ENCODE results near the gene ZNF280B.

The ZNF280B gene

DNA sequence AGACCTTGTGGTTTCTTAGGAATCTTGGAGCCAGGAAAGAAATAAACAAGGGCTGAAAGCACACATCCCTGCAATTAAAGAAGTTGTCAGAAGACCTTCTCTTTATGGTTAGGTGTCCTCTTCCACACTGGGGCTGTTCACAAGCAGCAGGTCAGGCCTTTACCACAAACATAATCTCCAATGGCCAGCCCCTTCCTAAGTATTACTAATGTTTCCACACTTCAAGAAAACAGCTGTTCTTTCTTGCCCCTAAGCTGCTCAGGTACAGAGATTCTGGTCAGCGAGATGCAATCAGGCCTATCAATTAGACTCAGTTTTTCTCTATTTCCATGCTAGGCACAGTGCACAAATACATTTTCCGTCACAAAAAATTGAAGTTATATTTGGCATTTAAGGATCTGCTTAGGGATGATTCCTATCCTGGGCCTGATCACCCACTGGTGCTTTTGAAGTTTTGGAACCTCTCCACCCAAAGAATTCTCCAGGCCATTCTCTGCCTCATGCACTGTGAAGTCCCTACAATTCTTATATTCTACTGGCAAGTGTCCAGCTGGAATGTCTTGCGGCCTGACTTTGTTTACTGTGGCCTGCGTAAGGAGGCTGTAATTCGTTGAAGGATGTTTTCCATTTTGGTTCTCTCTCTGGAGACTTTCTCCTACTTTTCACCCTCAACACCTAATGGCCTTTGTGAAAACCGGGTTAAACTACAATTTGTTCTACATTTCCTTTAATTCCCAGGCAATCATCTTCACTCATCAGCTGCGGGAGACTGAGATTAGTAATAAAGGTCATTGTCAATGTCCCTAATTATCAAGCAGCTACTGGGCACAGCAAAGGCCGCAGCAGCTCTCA is 45.4 kb upstream of the ZNF280B start:
- no peaks in the 10 kb centered on the region for H3K27me3 ChIP-seq (replicated peaks in 2 of 5; ENCODE audit: control insufficient read depth in 4 of 5, insufficient read depth in 5 of 5, low read length in 4 of 5)
- no peak overlapping the region for H3K27ac ChIP-seq (ENCODE audit: insufficient read depth in 1 of 2, low read depth in 1 of 2, low read length in 2 of 2, poor library complexity in 1 of 2, severe bottlenecking in 2 of 2)
- DNase-seq = peak in 1 of 3 donors; percentile 10
- H3K36me3 ChIP-seq (ENCODE audit: control insufficient read depth in 4 of 4, insufficient read depth in 4 of 4, low read length in 3 of 4) = no peaks in the 10 kb centered on the region
- WGBS (ENCODE audit: insufficient coverage) = 78% methylated on average over 5 of the region's 8 CpGs
- POLR2A ChIA-PET = no interaction called here
- H3K4me3 ChIP-seq (ENCODE audit: control insufficient read depth in 1 of 7, extremely low read depth in 1 of 7, insufficient read depth in 4 of 7, low read depth in 2 of 7, low read length in 6 of 7) = no peak overlapping the region
- CTCF ChIA-PET = interaction anchor here (0.9 to 1.8 kb wide), 5 partner anchors 15 to 347 kb away, joined by 3 to 5 read pairs (median 4); no protein-coding TSS in a partner anchor
- H3K9me3 ChIP-seq (ENCODE audit: control extremely low read depth in 1 of 5, control insufficient read depth in 4 of 5, insufficient read depth in 2 of 5, low read depth in 1 of 5, low read length in 4 of 5) = no peaks in the 10 kb centered on the region
- H3K4me1 ChIP-seq (ENCODE audit: control extremely low read depth in 1 of 4, control insufficient read depth in 4 of 4, insufficient read depth in 4 of 4, low read length in 3 of 4) = peaks cover 0 to 2% (median 0%) of the 10 kb centered on the region in 4 experiments

DNA sequence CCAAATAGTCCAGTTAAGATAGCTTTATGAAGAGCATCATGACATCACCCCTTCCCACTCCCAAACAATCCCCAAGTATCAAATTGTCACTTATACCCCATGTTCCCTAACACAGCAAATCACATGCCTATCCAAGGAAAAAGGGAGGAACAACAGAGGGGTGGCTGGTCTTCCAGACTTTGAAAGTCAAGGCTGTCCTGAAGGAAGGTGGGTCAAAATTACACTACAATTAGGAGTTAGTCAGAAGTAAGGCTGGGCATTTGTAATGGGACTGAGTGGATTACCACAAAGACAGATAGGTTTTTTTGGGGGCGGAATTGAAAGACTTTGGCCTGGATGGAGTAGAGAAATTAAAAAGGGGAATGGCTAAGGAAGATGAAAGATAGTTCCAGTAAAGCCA is 44.6 kb upstream of the ZNF280B start:
- Histone ChIP-seq H3K27me3 (replicated peaks in 2 of 5; ENCODE audit: control insufficient read depth in 4 of 5, insufficient read depth in 5 of 5, low read length in 4 of 5) (no peaks in the 10 kb centered on the region), H3K4me3 (ENCODE audit: control insufficient read depth in 1 of 7, extremely low read depth in 1 of 7, insufficient read depth in 4 of 7, low read depth in 2 of 7, low read length in 6 of 7) (no peak overlapping the region), H3K9me3 (ENCODE audit: control extremely low read depth in 1 of 5, control insufficient read depth in 4 of 5, insufficient read depth in 2 of 5, low read depth in 1 of 5, low read length in 4 of 5) (no peaks in the 10 kb centered on the region), H3K36me3 (ENCODE audit: control insufficient read depth in 4 of 4, insufficient read depth in 4 of 4, low read length in 3 of 4) (no peaks in the 10 kb centered on the region), H3K27ac (ENCODE audit: insufficient read depth in 1 of 2, low read depth in 1 of 2, low read length in 2 of 2, poor library complexity in 1 of 2, severe bottlenecking in 2 of 2) (no peak overlapping the region), H3K4me1 (ENCODE audit: control extremely low read depth in 1 of 4, control insufficient read depth in 4 of 4, insufficient read depth in 4 of 4, low read length in 3 of 4) (peaks cover 0 to 3% (median under 1%) of the 10 kb centered on the region in 4 experiments)
- ChIA-PET CTCF (interaction anchor here (0.7 to 2.3 kb wide), 3 partner anchors 25 to 121 kb away, joined by 3 to 12 read pairs (median 5); no protein-coding TSS in a partner anchor), POLR2A (no interaction called here)
- no peak for DNase-seq
- WGBS (ENCODE audit: insufficient coverage) = 100% methylated on average over 1 of the region's 1 CpG

DNA sequence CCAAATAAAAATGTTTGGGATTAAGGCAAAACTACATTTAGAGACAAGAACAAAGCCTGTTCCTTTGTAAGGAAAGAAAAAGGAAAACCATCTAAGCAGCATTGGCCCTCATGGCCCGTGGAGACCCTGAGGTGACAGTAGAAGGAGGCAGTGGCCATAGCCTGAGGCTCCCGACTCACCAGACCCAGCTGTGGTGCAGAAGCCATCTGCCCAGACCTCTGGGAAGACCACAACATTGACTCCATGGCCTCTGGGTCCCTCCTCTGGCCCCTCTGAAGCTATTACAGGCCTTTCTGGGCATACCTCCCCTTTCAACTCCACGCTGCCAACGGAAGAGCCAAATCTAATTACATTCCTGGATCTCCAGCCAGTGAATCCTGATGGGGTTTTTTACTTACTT is 44.1 kb upstream of the ZNF280B start:
- POLR2A ChIA-PET = no interaction called here
- peaks cover 0 to 8% (median 6%) of the 10 kb centered on the region in 4 experiments for H3K4me1 ChIP-seq (ENCODE audit: control extremely low read depth in 1 of 4, control insufficient read depth in 4 of 4, insufficient read depth in 4 of 4, low read length in 3 of 4)
- CTCF ChIA-PET = interaction anchor here (0.7 to 2.3 kb wide), 3 partner anchors 25 to 120 kb away, joined by 3 to 12 read pairs (median 5); no protein-coding TSS in a partner anchor
- H3K4me3 ChIP-seq (ENCODE audit: control insufficient read depth in 1 of 7, extremely low read depth in 1 of 7, insufficient read depth in 4 of 7, low read depth in 2 of 7, low read length in 6 of 7) = no peak overlapping the region
- no peak overlapping the region for H3K27ac ChIP-seq (ENCODE audit: insufficient read depth in 1 of 2, low read depth in 1 of 2, low read length in 2 of 2, poor library complexity in 1 of 2, severe bottlenecking in 2 of 2)
- H3K9me3 ChIP-seq (ENCODE audit: control extremely low read depth in 1 of 5, control insufficient read depth in 4 of 5, insufficient read depth in 2 of 5, low read depth in 1 of 5, low read length in 4 of 5) = no peaks in the 10 kb centered on the region
- 86% methylated on average over 4 of the region's 4 CpGs for WGBS (ENCODE audit: insufficient coverage)
- no peaks in the 10 kb centered on the region for H3K36me3 ChIP-seq (ENCODE audit: control insufficient read depth in 4 of 4, insufficient read depth in 4 of 4, low read length in 3 of 4)
- no peaks in the 10 kb centered on the region for H3K27me3 ChIP-seq (replicated peaks in 2 of 5; ENCODE audit: control insufficient read depth in 4 of 5, insufficient read depth in 5 of 5, low read length in 4 of 5)
- peak; percentile 40 to 64 (median 58) for DNase-seq

DNA sequence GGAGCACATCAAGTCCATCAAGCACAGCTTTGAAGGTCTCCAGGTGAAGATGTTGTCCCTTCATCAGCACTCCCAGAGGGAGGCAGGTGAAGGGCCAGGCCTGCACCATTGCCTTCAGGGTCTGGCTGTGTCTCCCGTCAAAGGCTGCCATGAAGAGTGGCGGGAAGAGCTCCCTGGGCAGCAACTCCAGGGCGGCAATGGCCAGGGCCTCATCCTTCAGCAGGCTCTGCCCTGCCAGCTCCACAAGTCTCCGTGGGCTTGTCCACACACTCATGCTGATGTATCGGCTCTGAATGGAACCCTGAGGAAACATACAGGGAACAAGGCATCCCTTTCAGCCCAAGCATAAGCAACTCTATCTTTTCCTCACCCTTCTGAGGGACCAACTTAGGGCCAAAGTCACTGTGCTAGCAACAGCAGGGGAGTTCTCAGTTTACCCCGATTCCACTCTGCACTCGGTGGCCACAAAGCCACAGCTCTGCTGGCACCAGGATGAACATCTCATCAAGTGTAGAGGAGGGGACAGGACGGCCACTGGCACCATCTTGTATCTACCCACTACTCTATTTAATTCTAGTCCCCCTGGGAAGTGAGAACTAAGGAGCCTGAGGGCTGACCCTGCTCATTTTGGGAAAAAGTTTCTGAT is 42.4 kb upstream of the ZNF280B start:
- Histone ChIP-seq H3K4me1 (ENCODE audit: control extremely low read depth in 1 of 4, control insufficient read depth in 4 of 4, insufficient read depth in 4 of 4, low read length in 3 of 4) (peaks cover 0 to 22% (median 21%) of the 10 kb centered on the region in 4 experiments), H3K27me3 (replicated peaks in 2 of 5; ENCODE audit: control insufficient read depth in 4 of 5, insufficient read depth in 5 of 5, low read length in 4 of 5) (no peaks in the 10 kb centered on the region), H3K36me3 (ENCODE audit: control insufficient read depth in 4 of 4, insufficient read depth in 4 of 4, low read length in 3 of 4) (no peaks in the 10 kb centered on the region), H3K9me3 (ENCODE audit: control extremely low read depth in 1 of 5, control insufficient read depth in 4 of 5, insufficient read depth in 2 of 5, low read depth in 1 of 5, low read length in 4 of 5) (no peaks in the 10 kb centered on the region), H3K27ac (ENCODE audit: insufficient read depth in 1 of 2, low read depth in 1 of 2, low read length in 2 of 2, poor library complexity in 1 of 2, severe bottlenecking in 2 of 2) (no peak overlapping the region), H3K4me3 (ENCODE audit: control insufficient read depth in 1 of 7, extremely low read depth in 1 of 7, insufficient read depth in 4 of 7, low read depth in 2 of 7, low read length in 6 of 7) (no peak overlapping the region)
- 95% methylated on average over 6 of the region's 8 CpGs for WGBS (ENCODE audit: insufficient coverage)
- no peak for DNase-seq
- CTCF ChIA-PET = interaction anchor here (0.7 to 2.3 kb wide), 6 partner anchors 47 to 129 kb away, joined by 3 to 12 read pairs (median 3); no protein-coding TSS in a partner anchor
- POLR2A ChIA-PET = interaction anchor here (0.6 kb wide), 1 partner anchor 76 kb away, joined by 3 read pairs; no protein-coding TSS in a partner anchor

DNA sequence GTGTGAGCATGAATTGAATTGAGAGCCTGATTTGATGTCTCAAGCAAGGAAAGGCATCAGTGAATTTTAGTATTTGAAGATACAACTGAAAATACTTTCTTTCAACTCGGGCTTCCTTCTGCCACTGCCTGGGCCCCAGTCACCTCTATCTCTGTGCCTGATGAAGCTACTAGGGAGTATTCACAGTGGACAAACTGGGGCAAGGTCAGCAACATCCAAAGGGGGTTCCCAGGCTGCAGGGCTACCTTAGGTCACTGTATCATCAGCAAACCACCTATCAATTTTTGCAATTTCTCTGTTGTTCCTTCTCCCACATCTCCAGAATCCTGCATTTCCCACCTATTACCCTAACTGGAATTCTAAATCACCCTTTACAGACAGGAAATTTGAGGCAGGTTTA is 40.4 kb upstream of the ZNF280B start:
- ChIA-PET POLR2A (no interaction called here), CTCF (interaction anchor here (0.6 to 1.5 kb wide), 3 partner anchors 10 to 116 kb away, joined by 3 to 4 read pairs (median 4); no protein-coding TSS in a partner anchor)
- Histone ChIP-seq H3K4me1 (ENCODE audit: control extremely low read depth in 1 of 4, control insufficient read depth in 4 of 4, insufficient read depth in 4 of 4, low read length in 3 of 4) (peaks cover 0 to 24% (median 22%) of the 10 kb centered on the region in 4 experiments), H3K27me3 (replicated peaks in 2 of 5; ENCODE audit: control insufficient read depth in 4 of 5, insufficient read depth in 5 of 5, low read length in 4 of 5) (no peaks in the 10 kb centered on the region), H3K9me3 (ENCODE audit: control extremely low read depth in 1 of 5, control insufficient read depth in 4 of 5, insufficient read depth in 2 of 5, low read depth in 1 of 5, low read length in 4 of 5) (no peaks in the 10 kb centered on the region), H3K36me3 (ENCODE audit: control insufficient read depth in 4 of 4, insufficient read depth in 4 of 4, low read length in 3 of 4) (no peaks in the 10 kb centered on the region), H3K27ac (ENCODE audit: insufficient read depth in 1 of 2, low read depth in 1 of 2, low read length in 2 of 2, poor library complexity in 1 of 2, severe bottlenecking in 2 of 2) (no peak overlapping the region), H3K4me3 (ENCODE audit: control insufficient read depth in 1 of 7, extremely low read depth in 1 of 7, insufficient read depth in 4 of 7, low read depth in 2 of 7, low read length in 6 of 7) (no peak overlapping the region)
- WGBS (ENCODE audit: insufficient coverage) = 100% methylated on average over 1 of the region's 1 CpG
- DNase-seq = no peak

DNA sequence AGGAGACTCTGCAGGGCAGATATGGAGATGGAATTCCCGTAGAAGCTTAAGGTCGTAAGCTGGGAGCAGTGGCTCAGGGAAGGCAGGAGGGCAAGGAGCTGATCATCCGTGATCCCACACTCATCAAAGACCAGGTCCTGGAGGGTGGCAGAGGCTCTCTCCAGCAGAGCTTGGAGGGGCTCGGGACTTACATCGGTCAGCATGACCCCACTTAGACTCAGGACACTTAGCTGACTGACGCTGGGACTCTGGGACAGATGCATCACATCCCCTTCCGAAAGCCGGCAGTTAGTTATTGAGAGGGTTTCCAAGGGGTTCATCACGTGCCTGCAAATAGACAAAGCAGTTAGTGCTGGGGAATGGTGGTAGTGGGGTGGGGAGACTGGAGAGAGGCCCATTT is 39.8 kb upstream of the ZNF280B start:
- WGBS (ENCODE audit: insufficient coverage) = 87% methylated on average over 9 of the region's 9 CpGs

More for the DNA sequence above, 39.8 kb upstream of the ZNF280B start:
- H3K27ac ChIP-seq (ENCODE audit: insufficient read depth in 1 of 2, low read depth in 1 of 2, low read length in 2 of 2, poor library complexity in 1 of 2, severe bottlenecking in 2 of 2) = no peak overlapping the region
- H3K9me3 ChIP-seq (ENCODE audit: control extremely low read depth in 1 of 5, control insufficient read depth in 4 of 5, insufficient read depth in 2 of 5, low read depth in 1 of 5, low read length in 4 of 5) = no peaks in the 10 kb centered on the region
- H3K4me3 ChIP-seq (ENCODE audit: control insufficient read depth in 1 of 7, extremely low read depth in 1 of 7, insufficient read depth in 4 of 7, low read depth in 2 of 7, low read length in 6 of 7) = no peak overlapping the region
- H3K4me1 ChIP-seq (ENCODE audit: control extremely low read depth in 1 of 4, control insufficient read depth in 4 of 4, insufficient read depth in 4 of 4, low read length in 3 of 4) = peaks cover 0 to 24% (median 22%) of the 10 kb centered on the region in 4 experiments
- ChIA-PET CTCF (interaction anchor here (0.9 to 1.5 kb wide), 2 partner anchors 9 to 13 kb away, joined by 3 to 4 read pairs; no protein-coding TSS in a partner anchor), POLR2A (no interaction called here)
- no peaks in the 10 kb centered on the region for H3K36me3 ChIP-seq (ENCODE audit: control insufficient read depth in 4 of 4, insufficient read depth in 4 of 4, low read length in 3 of 4)
- DNase-seq = no peak
- no peaks in the 10 kb centered on the region for H3K27me3 ChIP-seq (replicated peaks in 2 of 5; ENCODE audit: control insufficient read depth in 4 of 5, insufficient read depth in 5 of 5, low read length in 4 of 5)

All from common myeloid progenitor, CD34-positive (primary cell).